Measurements from ENCODE around the gene HEATR5A. TPM values are rescaled to one million over a fixed set of nuclear protein-coding genes. Genes with fewer than 3 reads are reported as not detected.
"Not testable (repeated sequence)": the region's sequence is repeated elsewhere in the genome, so short reads cannot be mapped to it uniquely, and the experiment has no call there.

HEATR5A gene
- polyA plus RNA-seq, 4 donors: 8.1 to 21.2 (median 12.9) TPM

DNA sequence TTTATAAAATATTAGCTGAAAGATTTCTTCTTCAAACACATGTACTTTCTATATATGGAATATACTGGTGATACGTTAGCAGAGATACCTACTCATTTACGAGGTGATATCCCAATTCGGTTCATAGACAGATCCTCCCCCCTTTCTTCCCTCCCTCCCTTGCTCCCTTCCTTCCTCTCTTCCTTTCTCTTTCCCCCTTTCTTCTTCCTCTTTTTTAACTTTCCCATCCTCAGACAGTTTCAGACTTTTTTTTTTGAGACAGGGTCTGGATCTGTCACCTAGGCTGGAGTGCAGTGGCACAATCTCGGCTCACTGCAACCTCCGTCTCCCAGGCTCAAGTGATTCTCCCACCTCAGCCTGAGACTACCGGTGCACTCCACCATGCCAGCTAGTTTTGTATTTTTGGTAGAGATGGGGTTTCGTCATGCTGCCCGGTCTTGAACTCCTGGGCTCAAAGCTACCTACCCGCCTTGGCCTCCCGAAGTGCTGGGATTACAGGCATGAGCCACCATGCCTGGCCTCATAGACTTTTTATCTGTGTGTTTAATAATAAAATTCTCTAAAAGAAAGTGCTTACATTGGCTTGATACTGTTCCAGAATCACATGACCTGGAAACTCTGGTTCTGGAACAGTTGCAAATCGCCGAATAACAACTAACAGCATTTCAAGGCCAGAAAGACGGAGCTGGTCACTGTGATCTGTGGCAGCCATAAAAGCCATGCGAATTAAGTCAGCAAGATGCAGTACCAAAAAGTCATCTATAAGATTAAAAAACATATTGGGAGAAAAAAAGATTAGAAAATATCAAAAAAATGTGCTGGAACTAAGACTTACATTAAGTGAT lies 99.2 kb downstream of the HEATR5A start:
- FAIRE-seq: no peak
- 89 to 96% (median 94%) methylated on average over 14 of the region's 14 CpGs for WGBS, 3 donors

DNA sequence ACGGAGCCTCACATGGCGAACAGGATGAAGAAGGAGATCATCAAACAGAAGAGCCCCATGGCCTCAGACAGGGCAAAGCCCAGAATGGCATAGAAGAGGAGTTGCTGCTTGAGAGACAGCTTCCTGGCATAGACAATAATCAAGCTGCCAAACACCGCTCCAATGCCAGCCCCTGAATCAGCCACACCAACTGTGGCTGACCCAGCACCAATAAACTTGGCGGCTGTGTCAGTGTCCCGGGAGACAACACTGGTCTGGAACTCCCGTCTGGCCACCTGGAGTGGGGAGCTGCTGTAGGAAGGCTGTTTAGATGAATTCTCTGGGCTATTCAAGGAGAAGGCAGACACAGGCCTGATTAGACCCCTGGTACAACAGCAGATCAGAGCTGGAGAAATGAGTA lies 100.1 kb downstream of the HEATR5A start:
- H3K4me1 ChIP-seq (ENCODE audit: control insufficient read depth in 3 of 3, insufficient read depth in 2 of 3, low read depth in 1 of 3, low read length in 2 of 3): no peaks in the 10 kb centered on the region
- no peaks in the 10 kb centered on the region for H3K9me3 ChIP-seq (ENCODE audit: control insufficient read depth in 2 of 2, insufficient read depth in 1 of 2, low read depth in 1 of 2, low read length in 1 of 2)
- WGBS, 3 donors: 94 to 100% (median 96%) methylated on average over 6 of the region's 6 CpGs
- DNase-seq: no peak
- H3K4me3 ChIP-seq (ENCODE audit: low read depth in 1 of 3, low read length in 3 of 3): no peak overlapping the region
- FAIRE-seq: no peak
- H3K27ac ChIP-seq (ENCODE audit: low read depth in 1 of 3, low read length in 2 of 3): no peak overlapping the region
- H3K36me3 ChIP-seq (ENCODE audit: control insufficient read depth in 3 of 3, insufficient read depth in 2 of 3, low read depth in 1 of 3, low read length in 3 of 3): peaks cover 0 to 23% (median 2%) of the 10 kb centered on the region in 3 donors
- no peaks in the 10 kb centered on the region for H3K27me3 ChIP-seq (ENCODE audit: control insufficient read depth in 3 of 3, insufficient read depth in 3 of 3, low read length in 3 of 3)

More for the DNA sequence above, 99.2 kb downstream of the HEATR5A start:
- DNase-seq: no peak
- Histone ChIP-seq H3K36me3 (ENCODE audit: control insufficient read depth in 3 of 3, insufficient read depth in 2 of 3, low read depth in 1 of 3, low read length in 3 of 3) (peaks cover 0 to 23% (median 2%) of the 10 kb centered on the region in 3 donors), H3K27ac (ENCODE audit: low read depth in 1 of 3, low read length in 2 of 3) (no peak overlapping the region), H3K9me3 (ENCODE audit: control insufficient read depth in 2 of 2, insufficient read depth in 1 of 2, low read depth in 1 of 2, low read length in 1 of 2) (no peaks in the 10 kb centered on the region), H3K27me3 (ENCODE audit: control insufficient read depth in 3 of 3, insufficient read depth in 3 of 3, low read length in 3 of 3) (no peaks in the 10 kb centered on the region), H3K4me3 (ENCODE audit: low read depth in 1 of 3, low read length in 3 of 3) (no peak overlapping the region), H3K4me1 (ENCODE audit: control insufficient read depth in 3 of 3, insufficient read depth in 2 of 3, low read depth in 1 of 3, low read length in 2 of 3) (no peaks in the 10 kb centered on the region)

DNA sequence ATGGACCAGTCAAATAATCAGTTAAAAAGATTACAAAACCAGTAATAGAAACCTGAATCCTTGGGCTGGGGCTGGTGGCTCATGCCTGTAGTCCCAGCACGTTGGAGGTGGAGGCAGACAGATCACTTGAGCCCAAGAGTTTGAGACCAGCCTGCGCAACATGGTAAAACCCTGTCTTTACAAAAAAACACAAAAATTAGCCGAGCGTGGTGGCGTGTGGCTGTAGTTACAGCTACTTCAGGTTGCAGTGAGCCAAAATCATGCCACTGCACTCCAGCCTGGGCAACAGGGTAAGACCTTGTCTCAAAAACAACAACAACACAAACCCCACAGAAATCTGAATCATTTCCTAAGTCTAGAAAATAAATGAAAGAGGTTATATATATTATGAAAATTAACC lies 100.6 kb downstream of the HEATR5A start:
- no peaks in the 10 kb centered on the region for H3K4me1 ChIP-seq (ENCODE audit: control insufficient read depth in 3 of 3, insufficient read depth in 2 of 3, low read depth in 1 of 3, low read length in 2 of 3)
- no peaks in the 10 kb centered on the region for H3K27me3 ChIP-seq (ENCODE audit: control insufficient read depth in 3 of 3, insufficient read depth in 3 of 3, low read length in 3 of 3)
- H3K36me3 ChIP-seq (ENCODE audit: control insufficient read depth in 3 of 3, insufficient read depth in 2 of 3, low read depth in 1 of 3, low read length in 3 of 3): peaks cover 0 to 27% (median 2%) of the 10 kb centered on the region in 3 donors
- H3K9me3 ChIP-seq (ENCODE audit: control insufficient read depth in 2 of 2, insufficient read depth in 1 of 2, low read depth in 1 of 2, low read length in 1 of 2): no peaks in the 10 kb centered on the region
- WGBS, 3 donors: 93 to 97% (median 95%) methylated on average over 5 of the region's 5 CpGs
- no peak overlapping the region for H3K27ac ChIP-seq (ENCODE audit: low read depth in 1 of 3, low read length in 2 of 3)
- H3K4me3 ChIP-seq (ENCODE audit: low read depth in 1 of 3, low read length in 3 of 3): no peak overlapping the region
- FAIRE-seq (no peak), DNase-seq (no peak)

DNA sequence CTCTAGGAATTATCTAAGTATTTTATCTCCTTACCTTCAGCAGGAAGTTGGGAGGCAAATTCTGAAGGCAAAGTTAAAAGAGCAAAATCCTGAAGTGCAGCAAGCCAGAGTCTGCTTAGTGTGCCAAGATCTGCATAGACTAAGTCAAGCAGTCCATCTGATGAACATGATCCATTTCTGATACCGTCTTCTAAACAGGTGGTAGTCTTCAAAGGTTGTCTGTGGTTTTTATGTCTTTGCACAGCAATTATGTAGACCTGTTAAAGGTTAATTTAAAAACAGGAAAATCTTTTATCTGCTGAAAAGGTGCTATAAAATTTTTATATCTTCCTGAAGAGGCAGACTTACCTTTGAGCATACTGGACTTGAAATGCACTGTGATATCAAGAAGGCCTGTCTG lies 107.4 kb downstream of the HEATR5A start:
- H3K4me3 ChIP-seq (ENCODE audit: low read depth in 1 of 3, low read length in 3 of 3): no peak overlapping the region
- DNase-seq: peak in 1 of 2 donors; percentile 49
- H3K27me3 ChIP-seq (ENCODE audit: control insufficient read depth in 3 of 3, insufficient read depth in 3 of 3, low read length in 3 of 3): no peaks in the 10 kb centered on the region
- FAIRE-seq: no peak
- no peaks in the 10 kb centered on the region for H3K9me3 ChIP-seq (ENCODE audit: control insufficient read depth in 2 of 2, insufficient read depth in 1 of 2, low read depth in 1 of 2, low read length in 1 of 2)
- H3K4me1 ChIP-seq (ENCODE audit: control insufficient read depth in 3 of 3, insufficient read depth in 2 of 3, low read depth in 1 of 3, low read length in 2 of 3): no peaks in the 10 kb centered on the region
- WGBS, 3 donors: 27 to 67% (median 32%) methylated on average over 1 of the region's 1 CpG
- no peak overlapping the region for H3K27ac ChIP-seq (ENCODE audit: low read depth in 1 of 3, low read length in 2 of 3)
- H3K36me3 ChIP-seq (ENCODE audit: control insufficient read depth in 3 of 3, insufficient read depth in 2 of 3, low read depth in 1 of 3, low read length in 3 of 3): peaks cover 2 to 26% (median 12%) of the 10 kb centered on the region in 3 donors

- H3K4me3 ChIP-seq (ENCODE audit: low read depth in 1 of 3, low read length in 3 of 3); DNase-seq; FAIRE-seq; H3K9me3 ChIP-seq (ENCODE audit: control insufficient read depth in 2 of 2, insufficient read depth in 1 of 2, low read depth in 1 of 2, low read length in 1 of 2); H3K27me3 ChIP-seq (ENCODE audit: control insufficient read depth in 3 of 3, insufficient read depth in 3 of 3, low read length in 3 of 3); H3K4me1 ChIP-seq (ENCODE audit: control insufficient read depth in 3 of 3, insufficient read depth in 2 of 3, low read depth in 1 of 3, low read length in 2 of 3); H3K27ac ChIP-seq (ENCODE audit: low read depth in 1 of 3, low read length in 2 of 3): not testable (repeated sequence)
- H3K36me3 ChIP-seq (ENCODE audit: control insufficient read depth in 3 of 3, insufficient read depth in 2 of 3, low read depth in 1 of 3, low read length in 3 of 3): peaks cover 4 to 26% (median 13%) of the 10 kb centered on the region in 3 donors
- WGBS, 3 donors: 95 to 98% (median 97%) methylated on average over 6 of the region's 6 CpGs
Observed at GRCh38 chr14:31312370-31312769, 108.0 kb downstream of the HEATR5A start.

GRCh38 chr14:31307618-31308017 lies 112.7 kb downstream of the HEATR5A start:
- peaks cover 6 to 24% (median 14%) of the 10 kb centered on the region in 3 donors for H3K36me3 ChIP-seq (ENCODE audit: control insufficient read depth in 3 of 3, insufficient read depth in 2 of 3, low read depth in 1 of 3, low read length in 3 of 3)
- FAIRE-seq: no peak

GRCh38 chr14:31307198-31307597 lies 113.2 kb downstream of the HEATR5A start:
- H3K27ac ChIP-seq (ENCODE audit: low read depth in 1 of 3, low read length in 2 of 3): no peak overlapping the region
- peaks cover 6 to 21% (median 12%) of the 10 kb centered on the region in 3 donors for H3K36me3 ChIP-seq (ENCODE audit: control insufficient read depth in 3 of 3, insufficient read depth in 2 of 3, low read depth in 1 of 3, low read length in 3 of 3)
- no peak overlapping the region for H3K4me3 ChIP-seq (ENCODE audit: low read depth in 1 of 3, low read length in 3 of 3)
- FAIRE-seq (no peak), DNase-seq (peak in 1 of 2 donors; percentile 39)
- no peaks in the 10 kb centered on the region for H3K9me3 ChIP-seq (ENCODE audit: control insufficient read depth in 2 of 2, insufficient read depth in 1 of 2, low read depth in 1 of 2, low read length in 1 of 2)
- H3K4me1 ChIP-seq (ENCODE audit: control insufficient read depth in 3 of 3, insufficient read depth in 2 of 3, low read depth in 1 of 3, low read length in 2 of 3): no peaks in the 10 kb centered on the region
- no peaks in the 10 kb centered on the region for H3K27me3 ChIP-seq (ENCODE audit: control insufficient read depth in 3 of 3, insufficient read depth in 3 of 3, low read length in 3 of 3)

More at GRCh38 chr14:31307618-31308017, 112.7 kb downstream of the HEATR5A start:
- Histone ChIP-seq H3K4me1 (ENCODE audit: control insufficient read depth in 3 of 3, insufficient read depth in 2 of 3, low read depth in 1 of 3, low read length in 2 of 3) (no peaks in the 10 kb centered on the region), H3K9me3 (ENCODE audit: control insufficient read depth in 2 of 2, insufficient read depth in 1 of 2, low read depth in 1 of 2, low read length in 1 of 2) (no peaks in the 10 kb centered on the region), H3K4me3 (ENCODE audit: low read depth in 1 of 3, low read length in 3 of 3) (no peak overlapping the region), H3K27ac (ENCODE audit: low read depth in 1 of 3, low read length in 2 of 3) (no peak overlapping the region), H3K27me3 (ENCODE audit: control insufficient read depth in 3 of 3, insufficient read depth in 3 of 3, low read length in 3 of 3) (no peaks in the 10 kb centered on the region)
- no peak for DNase-seq
- WGBS, 3 donors: 75 to 92% (median 90%) methylated on average over 3 of the region's 3 CpGs

GRCh38 chr14:31303654-31304053 lies 116.7 kb downstream of the HEATR5A start:
- Histone ChIP-seq H3K36me3 (ENCODE audit: control insufficient read depth in 3 of 3, insufficient read depth in 2 of 3, low read depth in 1 of 3, low read length in 3 of 3) (peaks cover 4 to 28% (median 13%) of the 10 kb centered on the region in 3 donors), H3K4me1 (ENCODE audit: control insufficient read depth in 3 of 3, insufficient read depth in 2 of 3, low read depth in 1 of 3, low read length in 2 of 3) (no peaks in the 10 kb centered on the region), H3K27me3 (ENCODE audit: control insufficient read depth in 3 of 3, insufficient read depth in 3 of 3, low read length in 3 of 3) (no peaks in the 10 kb centered on the region), H3K9me3 (ENCODE audit: control insufficient read depth in 2 of 2, insufficient read depth in 1 of 2, low read depth in 1 of 2, low read length in 1 of 2) (no peaks in the 10 kb centered on the region), H3K4me3 (ENCODE audit: low read depth in 1 of 3, low read length in 3 of 3) (no peak overlapping the region), H3K27ac (ENCODE audit: low read depth in 1 of 3, low read length in 2 of 3) (no peak overlapping the region)
- no peak for DNase-seq
- FAIRE-seq: no peak
- 86 to 98% (median 96%) methylated on average over 5 of the region's 5 CpGs for WGBS, 3 donors
